Measurements from ENCODE around the gene TRPM6.

Gene TRPM6

DNA sequence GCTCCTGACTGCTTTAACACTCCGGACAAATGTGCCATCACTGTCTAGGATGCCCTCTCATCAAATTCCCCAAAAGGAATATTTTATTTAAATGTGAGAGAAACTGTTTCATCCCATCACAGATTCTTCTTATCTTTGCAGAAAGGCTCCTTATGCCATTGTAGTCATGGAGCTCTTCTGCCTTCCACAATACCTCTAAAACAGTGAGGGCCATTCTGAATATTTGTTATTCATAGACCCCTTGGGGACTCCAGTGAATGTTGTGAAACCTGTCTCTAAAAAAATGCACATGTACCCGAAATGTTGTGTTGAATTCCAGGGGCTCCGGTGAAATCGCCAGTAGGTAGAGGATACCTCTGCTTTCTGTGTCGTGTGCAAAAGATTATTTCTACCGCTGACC is 213.6 kb downstream of the TRPM6 start:
- no peak overlapping the region for H3K4me3 ChIP-seq (replicated peaks; ENCODE audit: low read depth, low read length)
- TF ChIP-seq, protein P1, sequence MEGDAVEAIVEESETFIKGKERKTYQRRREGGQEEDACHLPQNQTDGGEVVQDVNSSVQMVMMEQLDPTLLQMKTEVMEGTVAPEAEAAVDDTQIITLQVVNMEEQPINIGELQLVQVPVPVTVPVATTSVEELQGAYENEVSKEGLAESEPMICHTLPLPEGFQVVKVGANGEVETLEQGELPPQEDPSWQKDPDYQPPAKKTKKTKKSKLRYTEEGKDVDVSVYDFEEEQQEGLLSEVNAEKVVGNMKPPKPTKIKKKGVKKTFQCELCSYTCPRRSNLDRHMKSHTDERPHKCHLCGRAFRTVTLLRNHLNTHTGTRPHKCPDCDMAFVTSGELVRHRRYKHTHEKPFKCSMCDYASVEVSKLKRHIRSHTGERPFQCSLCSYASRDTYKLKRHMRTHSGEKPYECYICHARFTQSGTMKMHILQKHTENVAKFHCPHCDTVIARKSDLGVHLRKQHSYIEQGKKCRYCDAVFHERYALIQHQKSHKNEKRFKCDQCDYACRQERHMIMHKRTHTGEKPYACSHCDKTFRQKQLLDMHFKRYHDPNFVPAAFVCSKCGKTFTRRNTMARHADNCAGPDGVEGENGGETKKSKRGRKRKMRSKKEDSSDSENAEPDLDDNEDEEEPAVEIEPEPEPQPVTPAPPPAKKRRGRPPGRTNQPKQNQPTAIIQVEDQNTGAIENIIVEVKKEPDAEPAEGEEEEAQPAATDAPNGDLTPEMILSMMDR (IDR thresholded peaks at IDR 0.05; ENCODE audit: low read length, missing control alignments), result no peak
- no peak for DNase-seq (ENCODE audit: low read depth)
